M059J (cell line): ENCODE data around the gene ATP10A. TPM values are rescaled to one million over a fixed set of nuclear protein-coding genes. Genes with fewer than 3 reads are reported as not detected.
A peak's percentile ranks its signal among the peaks of the same experiment; 100 is the strongest.
"Not testable (repeated sequence)": the region's sequence is repeated elsewhere in the genome, so short reads cannot be mapped to it uniquely, and the experiment has no call there.

Source experiments
- DNase-seq: peaks from one replicate; pipeline ENCODE4 v3.0.0-alpha.2; 2012; ENCODE audit warnings: low read depth
- total RNA-seq: library from RNA; depleted of rRNA; stranded (reverse); fragments of >200 nt; shearing (Covaris generic); gene quantifications from 2 replicates; pipeline ENCODE4 v1.2.3, GENCODE V29; 2014

Gene ATP10A
- total RNA-seq, 1 experiment from 2014 or later: not detected

DNA sequence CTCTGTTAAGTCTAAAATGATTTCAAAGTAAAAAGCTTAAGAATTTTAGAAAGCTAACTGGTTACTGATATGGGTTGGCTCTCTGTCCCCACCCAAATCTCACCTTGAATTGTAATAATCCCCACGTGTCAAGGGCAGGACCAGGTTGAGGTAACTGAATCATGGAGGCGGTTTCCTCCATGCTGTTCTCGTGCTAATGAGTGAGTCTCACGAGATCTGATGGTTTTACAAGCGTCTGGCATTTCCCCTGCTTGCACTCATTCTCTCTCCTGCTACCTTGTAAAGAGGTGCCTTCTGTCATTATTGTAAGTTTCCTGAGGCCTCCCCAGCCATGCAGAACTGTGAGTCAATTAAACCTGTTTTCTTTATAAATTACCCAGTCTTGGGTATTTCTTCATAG is 7.1 kb downstream of the ATP10A start:
- not testable (repeated sequence) for DNase-seq

DNA sequence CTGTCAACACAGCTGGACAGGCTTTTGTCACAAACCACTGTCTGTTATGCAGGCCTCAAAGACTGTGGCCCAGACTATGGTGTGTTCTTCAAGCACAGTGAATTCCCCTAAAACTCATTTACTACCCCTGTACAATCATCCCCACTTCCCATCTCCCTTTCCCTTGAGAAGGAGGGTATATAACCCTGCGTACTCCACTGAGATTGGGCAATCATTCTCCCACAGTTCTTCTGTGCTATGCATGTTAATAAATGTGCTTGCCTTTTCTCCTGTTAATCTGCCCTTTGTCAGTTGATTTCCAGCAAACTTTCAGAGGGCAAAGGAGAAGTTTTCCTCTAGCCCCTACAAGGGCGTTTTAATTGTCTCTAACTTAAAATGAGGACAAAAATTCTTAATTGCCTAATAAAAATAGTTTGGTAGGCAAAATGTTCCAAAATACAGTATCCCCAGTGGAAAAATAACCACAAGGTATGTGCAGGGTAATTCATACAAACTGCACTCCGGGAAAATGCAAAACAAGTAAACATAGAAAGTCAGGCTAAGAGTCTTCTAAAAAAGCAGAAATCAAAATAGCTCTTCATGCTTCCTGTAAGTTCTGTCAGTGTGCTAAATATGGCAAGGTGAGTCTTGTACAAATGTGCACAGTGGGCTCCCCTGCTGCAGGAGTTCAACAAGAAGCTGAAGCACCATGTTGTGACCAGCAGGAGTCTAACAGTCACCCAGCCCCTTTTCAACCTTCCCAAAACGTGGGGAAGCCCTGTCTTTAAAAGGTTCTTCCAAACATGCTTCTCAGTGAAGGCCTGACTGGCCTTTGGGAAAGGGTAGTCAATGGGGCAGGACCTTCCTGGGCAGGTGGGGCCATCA is 10.2 kb downstream of the ATP10A start:
- DNase-seq: no peak

DNA sequence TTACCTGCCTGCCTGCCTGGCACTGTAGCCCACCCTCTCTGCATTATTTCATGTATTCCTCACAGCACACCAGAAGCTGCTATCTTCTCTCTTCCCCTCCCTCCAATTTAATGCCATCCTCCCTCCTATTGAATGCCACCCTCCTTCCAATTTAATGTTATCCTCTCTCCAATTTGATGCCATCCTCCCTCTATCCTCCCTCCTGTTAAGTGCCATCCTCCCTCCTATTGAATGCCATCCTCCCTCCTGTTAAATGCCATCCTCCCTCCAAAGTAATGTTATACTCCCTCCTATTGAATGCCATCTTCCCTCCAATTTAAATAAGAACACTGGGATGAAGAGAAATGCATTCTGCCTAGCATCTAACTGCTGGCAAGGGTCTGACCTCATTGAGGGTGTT is 11.1 kb downstream of the ATP10A start:
- no peak for DNase-seq

DNA sequence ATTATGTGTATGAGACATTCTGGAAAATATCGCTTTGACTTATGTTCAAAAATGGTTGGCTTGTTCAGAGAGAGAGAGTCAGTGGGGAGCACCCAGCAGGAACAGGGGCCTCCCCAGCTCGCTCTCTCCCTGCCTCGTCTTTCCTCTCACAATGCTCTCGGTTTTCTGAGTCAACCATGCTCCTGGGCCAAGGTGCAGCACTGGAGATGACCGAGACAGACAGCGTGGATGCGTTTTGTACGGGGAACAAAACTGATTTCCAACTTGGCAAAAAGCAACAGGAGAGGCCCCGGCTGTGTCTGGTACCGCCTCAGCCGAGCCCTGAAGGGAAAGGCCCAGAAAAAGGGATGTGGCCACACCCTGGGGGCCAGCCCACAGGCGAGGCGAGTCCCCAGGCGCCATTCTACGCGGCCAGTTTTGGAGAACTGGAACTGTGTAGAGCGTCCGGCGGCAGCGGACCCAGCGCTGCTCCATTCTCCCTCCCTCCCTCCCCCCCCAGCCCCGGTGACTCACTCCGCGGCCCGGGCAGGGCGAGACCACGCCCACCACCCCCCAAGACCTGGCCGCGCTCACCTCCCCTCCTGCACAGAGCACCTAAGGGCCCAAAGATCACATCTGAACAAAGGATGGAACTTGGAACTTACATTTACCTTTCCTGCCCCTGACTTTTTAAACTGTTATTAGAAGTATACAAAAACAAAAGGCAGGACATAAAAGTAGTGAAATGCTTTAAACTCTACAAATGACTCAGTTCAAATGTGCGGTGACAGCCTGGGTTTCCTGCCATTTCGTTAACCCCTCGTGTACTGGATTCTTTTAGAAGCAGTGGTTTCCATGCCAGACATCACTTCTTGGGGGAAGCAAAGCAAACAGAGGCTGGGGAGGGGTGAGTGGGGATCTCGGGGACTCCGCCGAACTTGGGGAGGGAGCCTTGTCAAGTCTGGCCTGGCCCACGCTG is 12.7 kb downstream of the ATP10A start:
- peak; percentile 51 for DNase-seq

DNA sequence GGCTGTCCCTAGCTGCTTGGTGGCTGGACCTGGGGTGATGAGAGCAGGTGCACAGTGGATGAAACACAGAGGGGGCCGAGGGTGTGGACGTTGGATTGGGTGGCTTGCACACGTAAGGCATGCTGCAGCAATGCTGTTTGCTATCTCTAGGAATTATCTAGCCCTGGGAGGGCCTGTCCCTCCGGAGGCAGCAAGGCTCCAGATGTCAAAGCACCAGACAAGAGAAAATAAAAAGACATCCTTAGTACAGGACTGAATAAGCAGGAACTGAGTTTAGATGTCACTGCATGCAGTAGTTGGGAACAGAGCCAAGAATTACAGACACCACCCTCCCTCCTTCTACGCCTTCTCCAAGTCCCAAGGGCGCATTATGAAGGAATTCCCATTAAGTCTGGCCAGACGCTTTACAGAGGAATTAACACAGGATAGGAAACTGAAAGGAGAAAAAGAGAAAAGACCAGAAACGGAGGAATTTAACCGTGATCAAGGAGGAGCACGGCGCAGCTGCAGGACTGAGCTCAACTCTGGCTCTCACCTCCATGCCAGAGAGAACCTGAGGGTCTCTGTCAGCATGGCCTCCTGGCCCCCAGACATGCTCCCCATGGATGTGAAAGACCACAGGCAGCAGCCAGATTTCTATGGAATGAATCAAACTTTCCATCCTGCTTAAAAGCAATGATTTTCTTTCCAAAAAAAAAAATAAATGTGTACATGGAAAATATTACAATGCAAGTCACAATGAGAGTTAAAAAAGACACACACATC is 13.8 kb downstream of the ATP10A start:
- DNase-seq: peak; percentile 40

DNA sequence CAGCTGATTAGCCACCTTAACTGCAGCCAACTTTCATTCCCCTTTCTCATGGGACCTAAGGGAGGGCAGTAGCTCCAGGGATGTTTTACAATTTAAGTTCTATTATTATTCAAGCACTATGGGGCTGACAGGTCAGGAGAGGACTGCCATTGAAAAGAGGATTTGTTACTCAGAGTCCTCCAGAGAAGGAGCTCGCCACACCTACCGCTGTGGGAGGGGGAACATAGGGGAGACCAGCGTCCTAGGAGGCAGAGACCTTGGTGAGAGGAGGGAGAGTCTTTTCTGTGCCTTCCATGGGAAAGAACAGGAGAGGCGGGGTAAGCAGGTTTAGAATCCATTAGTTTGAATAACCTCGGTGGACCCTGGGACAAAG is 14.4 kb downstream of the ATP10A start:
- DNase-seq: no peak

DNA sequence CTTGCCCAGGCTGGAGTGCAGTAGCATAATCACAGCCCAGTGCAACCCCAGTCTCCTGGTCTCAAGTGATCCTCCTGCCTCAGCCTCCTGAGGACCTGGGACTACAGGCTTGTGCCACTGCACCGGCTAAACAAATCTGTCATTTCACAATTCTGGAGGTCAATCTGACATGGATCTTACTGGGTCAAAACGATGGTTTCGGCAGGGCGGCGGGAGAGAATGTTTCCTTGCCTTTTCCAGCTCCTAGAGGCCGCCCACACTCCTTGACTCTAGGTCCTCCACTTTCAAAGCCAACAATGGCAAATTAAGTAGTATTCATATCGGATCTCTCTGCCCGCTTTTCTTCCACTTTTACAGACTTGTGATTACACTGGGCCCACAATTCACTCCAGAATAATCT is 14.8 kb downstream of the ATP10A start:
- DNase-seq: no peak

DNA sequence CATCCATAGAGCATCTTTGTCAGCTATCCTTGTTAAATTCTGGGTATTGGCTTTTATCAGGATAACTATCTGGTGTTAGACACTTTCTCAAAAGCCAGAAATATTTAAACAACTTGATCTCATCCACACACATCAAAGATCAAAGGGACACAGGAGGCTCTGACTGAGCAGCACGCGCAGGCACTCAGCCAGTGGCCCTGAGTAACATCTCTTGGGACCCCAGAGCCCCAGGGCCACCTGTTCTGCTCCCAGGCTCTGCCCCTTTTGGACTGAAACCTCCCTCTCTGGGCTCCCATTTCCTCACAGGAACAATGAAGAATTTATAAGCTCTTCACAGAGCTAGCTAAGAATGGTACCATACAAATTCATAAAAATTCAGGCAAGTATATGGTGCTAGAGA is 16.1 kb downstream of the ATP10A start:
- DNase-seq: no peak

DNA sequence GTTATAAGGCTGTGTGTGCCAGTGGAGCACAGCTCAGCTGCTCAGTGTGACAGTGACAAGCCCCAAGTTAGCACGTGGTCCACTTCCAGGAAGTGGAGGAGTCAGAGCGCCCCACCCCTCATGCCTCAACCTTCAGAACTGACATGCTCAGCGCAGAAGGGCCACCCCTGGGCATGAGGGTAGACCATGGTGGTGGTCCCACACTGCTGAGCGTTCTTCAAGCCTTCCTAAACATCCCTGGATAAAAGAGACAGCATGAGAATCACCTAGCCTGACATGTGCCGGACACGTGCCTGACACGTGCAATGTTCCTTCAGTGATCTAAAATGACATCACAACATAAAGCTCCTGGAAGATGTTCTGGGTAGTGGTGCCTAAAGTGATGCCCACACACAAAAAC is 16.8 kb downstream of the ATP10A start:
- DNase-seq: no peak

DNA sequence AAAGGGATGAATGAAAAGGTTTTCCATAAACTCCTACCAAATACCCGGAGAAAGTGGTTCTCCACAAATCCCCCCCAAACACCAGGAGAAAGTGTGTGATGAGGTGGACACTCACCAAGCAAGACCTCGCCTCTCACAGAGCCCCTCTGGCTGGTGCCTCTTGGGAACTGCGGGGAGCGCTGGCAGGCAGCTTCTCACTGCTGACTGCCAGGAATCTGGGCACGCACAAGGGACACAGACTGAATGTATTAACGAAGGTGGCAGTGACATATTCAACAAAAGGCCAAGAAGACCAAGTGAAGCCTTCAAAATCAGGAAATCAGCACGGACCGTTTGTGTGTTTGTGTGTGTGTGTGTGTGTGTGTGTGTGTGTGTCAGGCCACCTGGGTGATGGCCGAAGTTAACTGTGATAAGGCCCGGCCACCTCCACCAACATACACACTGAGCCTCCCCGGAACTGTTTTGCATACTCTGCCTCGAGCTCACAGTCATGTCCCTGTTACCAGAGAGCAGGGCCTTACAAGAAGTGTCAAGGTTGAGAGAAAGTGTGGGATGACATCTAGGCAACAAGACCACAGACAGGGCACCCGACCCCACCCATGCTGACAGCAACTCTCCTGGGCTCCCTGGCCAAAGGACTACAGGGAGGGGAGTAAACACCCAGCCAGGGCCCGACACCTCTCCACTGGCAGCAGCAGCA is 18.0 kb downstream of the ATP10A start:
- DNase-seq: no peak

DNA sequence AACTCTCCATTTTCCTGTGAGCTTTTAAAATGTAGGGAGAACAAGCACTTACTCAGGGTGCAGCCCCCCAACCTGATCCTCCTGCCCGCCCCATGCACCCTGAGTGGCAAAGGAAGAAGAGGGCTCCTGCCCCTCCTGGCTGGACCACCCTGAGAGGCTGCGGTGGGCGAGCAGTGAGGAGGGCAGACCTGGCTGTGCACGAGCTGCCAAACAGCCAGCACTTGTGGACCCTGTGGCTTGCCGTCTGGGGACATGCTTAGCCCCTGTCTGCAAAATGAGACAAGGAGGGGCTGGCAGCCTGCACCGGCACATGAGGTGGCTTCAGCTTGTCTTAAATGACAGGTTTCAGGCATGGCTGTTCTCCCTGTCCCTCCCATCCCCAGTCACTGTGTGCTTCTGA is 18.6 kb downstream of the ATP10A start:
- DNase-seq: no peak

DNA sequence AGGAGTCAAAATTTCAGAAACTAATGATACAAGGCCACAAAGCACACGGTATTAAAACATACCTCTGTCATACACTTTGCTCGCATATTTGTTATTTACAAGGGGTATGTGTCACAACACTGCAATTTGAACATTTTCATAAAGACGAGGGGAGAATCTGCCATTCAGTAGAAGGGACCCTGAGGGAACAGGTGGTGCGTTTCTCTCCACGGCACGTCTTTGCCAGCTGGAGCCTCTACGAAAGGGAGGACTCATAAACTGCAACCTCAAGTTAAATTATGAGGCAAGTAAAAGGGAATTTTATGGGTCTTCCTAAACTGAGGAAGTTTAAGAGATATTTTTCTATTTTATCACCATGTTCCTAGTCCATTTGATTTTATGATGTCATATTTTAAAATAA is 19.1 kb downstream of the ATP10A start:
- DNase-seq: no peak

DNA sequence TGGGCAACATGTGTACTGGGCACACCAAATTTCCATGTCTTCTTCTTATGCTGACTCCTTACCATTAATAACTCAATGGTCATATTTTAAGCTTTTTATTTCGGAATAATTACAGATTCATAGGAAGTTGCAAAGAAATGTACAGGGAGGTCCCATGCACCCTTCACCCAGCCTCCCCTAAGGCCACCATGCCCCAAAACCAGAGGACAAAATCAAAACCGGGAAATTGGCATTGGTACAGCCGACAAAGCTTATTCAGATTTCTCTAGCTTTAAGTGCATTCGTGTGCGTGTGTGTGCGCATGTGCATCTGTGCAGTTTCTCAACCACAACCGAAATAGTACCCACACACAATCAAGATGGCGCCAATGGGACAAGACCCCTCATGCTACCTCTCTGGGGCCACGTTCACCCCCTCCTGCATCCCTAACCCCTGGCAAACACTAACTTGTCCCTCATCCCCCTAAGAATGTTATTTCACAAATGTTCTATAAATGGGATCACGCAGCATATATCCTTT is 23.4 kb downstream of the ATP10A start:
- DNase-seq: no peak

DNA sequence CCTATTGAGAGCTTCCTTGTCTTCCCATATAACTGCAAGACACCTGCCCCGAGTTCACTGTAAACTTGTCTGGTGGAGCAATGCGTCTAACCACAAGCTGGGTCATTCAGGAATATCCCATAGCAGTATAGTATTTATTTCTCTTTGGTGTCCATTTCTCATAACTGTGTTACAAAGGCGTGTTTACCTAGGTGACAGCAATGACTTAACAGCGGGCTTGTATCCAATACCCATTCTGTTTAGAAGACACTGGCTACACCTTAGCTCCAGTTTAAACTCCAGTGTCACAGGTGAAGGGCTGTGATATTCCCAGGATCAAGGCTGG is 24.3 kb downstream of the ATP10A start:
- DNase-seq: no peak

DNA sequence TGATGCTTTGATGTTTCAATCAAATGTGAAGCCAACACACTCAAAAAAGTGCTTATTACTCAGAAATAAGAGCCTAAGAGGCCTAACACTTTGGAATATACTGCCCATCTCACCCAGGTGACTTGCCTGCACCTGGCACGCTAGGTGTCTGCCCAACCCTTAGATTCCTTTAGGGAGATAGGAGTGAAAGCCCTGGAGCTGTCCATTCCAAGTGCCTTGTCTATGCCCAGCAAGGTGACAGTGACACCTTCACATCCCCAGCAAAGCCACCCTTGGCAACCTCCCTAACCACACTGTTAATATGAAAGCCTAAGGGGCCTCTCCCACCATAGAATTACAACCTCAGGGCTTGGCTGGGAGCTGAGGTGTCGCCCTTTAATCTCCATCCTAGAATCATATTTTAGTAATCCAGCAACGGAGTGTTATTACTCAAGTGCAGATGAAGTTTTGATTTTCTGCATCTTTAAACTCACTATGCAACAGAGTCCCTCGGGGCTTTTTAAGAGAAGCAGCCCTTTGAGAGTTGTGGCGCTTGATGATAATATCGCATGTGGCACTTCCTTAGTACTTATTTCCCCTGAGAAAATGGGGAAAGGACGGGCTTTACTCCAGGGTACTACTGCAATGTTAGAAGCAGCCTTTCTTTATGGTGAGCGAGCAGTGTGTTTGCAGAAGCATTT is 24.8 kb downstream of the ATP10A start:
- DNase-seq: no peak

DNA sequence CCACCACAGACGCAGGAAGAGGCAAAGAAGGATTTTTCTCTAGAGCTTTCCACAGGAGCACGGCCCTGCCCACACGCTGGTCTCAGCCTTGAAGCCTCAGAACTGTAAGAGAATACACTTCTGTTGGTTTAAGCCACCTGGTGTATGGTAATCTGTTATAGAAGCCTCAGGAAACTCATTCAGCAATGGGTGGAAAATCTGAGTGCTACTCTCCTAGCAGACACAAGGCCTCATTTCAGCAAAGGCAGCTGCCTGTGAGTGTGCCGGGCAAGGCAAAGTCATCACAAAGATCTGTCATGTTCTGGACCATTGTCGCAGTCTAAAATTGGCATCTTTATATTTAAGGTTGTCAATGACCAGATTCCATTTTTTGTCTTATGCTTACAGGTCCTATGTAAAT is 31.0 kb downstream of the ATP10A start:
- no peak for DNase-seq

DNA sequence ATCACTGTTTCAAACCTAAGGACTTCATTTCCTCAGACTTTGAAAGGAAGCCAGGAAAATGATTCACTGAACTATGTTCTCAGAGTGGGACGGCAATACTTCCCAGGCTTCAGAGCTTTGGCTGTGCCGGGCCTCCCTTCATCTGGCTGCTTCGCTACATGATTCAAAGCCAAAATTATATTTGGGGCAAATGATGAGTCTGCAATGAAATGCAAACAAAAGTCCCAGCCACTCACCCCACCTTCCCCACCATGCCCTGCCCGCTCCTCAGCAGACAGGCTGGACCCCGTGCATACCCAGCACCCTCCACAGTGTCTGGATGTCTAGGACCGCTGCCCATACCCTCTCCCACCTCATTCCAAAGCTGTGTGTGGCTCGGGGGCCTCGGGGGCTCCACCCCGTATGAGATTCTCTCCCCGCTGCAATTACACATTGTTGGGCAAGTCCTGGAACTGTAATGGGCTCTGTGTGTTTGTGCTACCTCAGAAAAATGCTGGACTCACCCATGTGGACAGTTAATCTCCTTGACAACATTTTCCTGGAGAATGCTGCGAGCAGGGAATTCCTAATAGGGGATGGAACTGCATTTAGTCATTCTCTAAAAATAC is 32.2 kb downstream of the ATP10A start:
- peak; percentile 8 for DNase-seq

DNA sequence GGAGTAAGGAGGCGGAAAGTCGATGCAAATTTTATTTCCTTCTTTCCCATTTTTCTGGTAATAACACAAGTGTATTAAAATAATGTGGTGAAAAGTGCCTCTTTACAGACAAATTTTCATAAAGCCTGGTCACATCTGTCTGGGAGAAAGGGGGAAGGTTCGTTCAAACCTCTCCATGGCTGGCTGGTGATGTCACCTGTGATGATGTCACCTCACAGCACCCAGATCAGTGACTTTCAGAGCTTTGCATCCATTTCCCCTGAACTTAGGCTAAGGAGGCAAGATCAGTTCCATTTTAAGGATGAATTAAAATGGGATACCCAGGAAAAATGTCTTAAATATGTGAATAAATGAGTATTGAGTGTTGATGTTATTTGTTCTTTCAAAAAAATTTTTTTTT is 34.1 kb downstream of the ATP10A start:
- DNase-seq: no peak

DNA sequence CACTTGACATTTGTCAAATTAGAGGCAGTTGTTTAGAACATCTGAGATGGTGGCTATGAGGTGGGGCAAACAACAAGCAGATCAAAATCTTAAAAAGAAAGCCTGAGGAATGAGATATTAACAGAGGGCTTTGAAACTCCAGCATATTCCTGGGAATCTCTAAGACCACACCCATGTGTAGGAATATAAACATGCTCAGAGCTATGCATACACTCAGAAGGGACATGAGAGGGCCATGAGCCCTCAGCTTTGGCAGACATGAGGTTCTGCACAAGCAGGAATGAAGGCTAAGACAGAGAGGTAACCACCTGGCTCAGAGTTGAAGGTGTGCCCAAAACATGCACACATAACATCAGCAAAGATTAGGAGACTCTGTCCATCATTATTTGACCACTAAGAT is 37.9 kb downstream of the ATP10A start:
- no peak for DNase-seq

DNA sequence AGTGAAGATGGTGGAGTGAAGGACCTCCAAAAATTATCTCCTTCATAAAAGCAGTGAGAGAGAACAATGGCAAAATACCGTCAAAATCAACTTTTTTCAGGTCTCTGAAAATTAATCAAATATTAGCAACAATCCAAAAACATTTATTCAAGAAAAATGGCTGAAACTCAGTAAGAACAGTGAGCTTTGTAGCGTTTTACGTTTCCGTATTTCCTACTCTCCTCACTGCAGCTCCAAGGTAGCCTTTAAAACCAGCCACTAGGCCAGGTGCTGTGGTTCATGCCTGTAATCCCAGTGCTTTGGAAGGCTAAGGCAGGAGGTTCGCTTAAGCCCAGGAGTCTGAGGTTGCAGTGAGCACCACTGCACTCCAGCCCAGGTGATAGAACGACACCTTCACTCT is 38.5 kb downstream of the ATP10A start:
- no peak for DNase-seq
